Globus pallidus (tissue), 1 donor: ENCODE measurements around the gene NCAPG2.

Source experiments
- DNase-seq: peaks from one replicate; pipeline ENCODE4 v3.0.0-alpha.2; 2015; ENCODE audit warnings: low spot score

The NCAPG2 gene

DNA sequence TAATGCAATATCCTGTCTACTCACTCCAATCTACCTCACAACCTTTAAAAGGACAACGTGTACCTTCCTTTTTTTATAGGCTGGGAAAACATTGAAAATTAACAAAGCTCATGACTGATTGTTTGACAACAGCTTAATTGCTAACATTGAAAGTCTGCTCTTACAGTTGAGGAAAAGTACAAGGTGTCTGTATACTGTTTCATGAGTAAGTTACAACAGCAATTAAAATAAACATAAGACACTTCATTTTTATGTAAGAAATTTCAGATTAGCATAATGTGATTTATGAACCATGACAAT, 28.6 kb upstream of the NCAPG2 start:
- no peak for DNase-seq

DNA sequence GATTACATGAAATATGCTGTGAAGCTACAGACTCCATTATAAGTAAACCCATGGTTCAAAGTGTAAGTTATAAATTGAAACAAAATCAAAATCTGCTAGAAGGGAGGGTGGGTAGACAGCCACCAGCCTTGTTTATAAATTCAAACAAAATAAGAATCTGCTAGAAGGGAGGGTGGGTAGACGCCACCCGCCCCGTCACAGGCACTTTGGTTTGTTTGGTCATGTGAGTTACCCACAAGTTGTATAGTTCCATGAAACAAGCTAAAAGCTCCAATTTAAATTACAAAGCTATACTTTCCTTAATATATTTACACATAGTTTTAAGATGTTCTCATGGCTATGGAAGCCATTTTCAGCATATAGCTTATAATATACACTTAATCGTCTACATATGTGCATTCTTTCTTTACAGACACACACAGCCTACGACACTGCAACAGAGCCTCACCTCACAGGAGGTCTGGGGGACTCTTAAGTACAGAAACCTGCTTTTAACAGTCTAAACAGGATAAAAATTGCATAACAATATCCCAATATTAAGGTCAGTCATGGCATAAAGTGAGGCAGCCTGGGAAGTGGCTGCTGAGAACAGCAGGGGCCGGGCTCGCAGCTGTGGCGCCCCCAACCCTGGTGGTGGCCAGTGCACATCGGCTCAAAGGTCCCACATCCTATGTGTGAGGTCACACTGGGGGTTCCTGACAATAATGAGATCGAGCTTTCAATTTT, 28.1 kb upstream of the NCAPG2 start:
- no peak for DNase-seq

DNA sequence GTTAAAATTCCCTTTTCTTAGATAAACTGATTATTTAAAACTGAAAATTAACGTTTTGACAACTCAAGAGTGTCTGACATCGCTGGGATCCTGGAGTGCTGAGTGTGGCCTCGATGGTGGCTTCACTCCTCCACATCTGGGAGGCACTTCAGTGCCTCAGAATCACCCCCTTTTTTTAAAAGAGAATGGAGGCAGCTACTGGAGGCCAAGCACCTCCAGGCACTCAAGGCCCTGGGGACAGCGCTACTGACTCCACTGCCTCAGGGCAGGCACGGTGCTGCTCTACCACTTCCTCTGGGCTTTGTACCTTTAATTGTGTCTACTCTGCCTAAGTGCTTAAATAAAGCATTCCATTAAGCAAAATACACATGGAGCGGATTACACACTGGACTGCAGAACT, 27.2 kb upstream of the NCAPG2 start:
- no peak for DNase-seq

DNA sequence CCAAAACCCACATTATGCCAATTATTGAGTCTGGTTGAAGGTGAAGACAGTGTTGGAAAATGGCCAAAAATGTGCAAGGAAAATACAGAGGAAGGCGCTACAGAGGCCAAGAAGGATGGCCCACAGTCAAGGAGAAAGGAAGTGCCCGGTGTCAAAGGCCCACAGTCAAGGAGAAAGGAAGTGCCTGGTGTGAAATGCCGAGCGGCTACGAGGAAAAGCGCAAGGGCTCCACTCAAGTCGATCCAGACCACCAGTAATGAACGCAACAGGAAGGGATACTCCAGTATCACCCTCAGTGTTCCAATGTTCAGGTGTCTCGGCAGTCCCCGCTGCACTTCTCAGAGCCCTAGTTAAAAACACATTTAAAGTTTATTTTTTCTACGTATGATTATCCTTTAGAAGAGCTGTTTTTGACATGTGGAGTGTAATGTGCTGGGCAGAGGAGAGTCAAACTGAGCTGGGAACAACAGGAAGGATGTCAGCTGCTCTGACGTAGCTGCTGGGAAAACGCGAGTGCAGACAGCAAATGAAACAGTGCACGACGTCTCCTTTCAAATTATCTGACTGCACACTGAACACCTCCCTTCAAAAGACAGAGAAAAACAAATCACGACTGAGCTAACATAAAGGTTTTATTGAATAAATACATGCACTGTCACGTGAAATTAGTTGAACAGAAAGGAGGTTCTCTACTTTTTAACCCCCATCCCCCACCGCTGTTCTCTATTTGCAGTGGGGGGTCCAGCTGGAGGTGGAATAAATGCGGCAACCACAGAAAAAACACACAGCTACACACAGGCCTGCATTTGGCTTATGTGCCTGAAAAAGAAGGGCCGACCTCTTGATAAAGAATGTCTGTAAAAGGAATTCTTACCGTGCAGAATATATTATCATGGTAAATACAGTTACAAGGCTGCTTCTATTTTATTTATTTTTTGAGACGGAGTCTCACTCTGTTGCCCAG, 26.1 kb upstream of the NCAPG2 start:
- no peak for DNase-seq

DNA sequence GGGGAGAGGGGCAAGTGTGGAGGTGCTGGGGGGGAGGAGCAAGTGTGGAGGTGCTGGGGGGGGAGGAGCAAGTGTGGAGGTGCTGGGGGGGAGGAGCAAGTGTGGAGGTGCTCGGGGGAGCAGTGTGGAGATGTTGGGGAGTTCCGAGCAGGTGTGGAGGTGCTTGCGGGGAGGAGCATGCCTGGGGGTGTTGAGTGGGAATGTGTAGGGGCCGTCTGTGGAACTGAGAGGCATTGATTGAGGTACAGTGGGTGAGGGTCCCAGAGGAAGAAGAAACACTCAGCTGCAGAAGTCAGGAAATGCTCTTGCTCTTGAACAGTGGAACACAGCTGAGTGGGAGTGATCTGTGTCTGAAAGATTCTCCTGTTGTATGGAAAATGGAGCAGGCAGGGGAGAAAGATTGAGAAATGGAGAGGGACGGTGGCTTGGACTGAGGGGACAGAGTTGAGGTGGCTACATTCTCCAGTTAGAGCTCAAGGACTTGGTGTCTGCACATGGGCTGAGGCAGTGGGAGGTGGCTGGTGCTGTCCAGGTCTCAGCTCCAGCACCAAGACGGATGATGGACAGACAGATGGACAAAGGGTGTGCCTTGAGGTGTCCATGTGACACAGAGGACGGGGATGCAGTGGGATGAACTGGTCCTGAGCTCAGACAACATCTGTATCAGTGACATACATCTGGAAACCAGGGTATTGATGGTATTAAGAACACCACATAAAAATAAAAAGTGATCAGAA, 25.2 kb upstream of the NCAPG2 start:
- DNase-seq: no peak

DNA sequence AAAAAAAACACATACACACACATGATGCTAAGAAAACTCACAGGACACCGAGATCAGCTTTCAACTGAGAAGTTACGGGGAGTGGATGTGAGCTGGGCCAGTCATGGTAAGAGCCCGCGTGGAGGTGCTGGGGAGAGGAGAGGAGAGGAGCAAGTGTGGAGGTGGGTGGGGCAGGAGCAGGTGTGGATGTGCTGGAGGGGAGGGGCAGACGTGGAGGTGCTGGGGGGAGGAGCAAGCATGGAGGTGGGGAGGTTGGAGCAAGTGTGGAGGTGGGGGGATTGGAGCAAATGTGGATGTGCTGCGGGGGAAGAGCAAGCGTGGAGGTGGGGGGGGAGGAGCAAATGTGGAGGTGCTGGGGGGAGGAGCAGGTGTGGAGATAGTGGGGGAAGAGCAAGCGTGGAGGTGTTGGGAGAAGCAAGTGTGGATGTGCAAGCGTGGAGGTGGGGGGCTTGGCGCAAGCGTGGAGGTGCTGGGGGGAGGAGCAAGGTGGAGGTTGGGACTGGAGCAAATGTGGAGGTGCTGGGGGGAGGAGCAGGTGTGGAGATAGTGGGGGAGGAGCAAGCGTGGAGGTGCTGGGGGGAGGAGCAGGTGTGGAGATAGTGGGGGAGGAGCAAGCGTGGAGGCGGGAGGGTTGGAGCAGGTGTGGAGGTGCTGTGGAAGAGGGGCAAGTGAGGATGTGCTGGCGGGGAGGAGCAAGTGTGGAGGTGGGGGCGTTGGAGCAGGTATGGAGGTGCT, 24.5 kb upstream of the NCAPG2 start:
- no peak for DNase-seq

DNA sequence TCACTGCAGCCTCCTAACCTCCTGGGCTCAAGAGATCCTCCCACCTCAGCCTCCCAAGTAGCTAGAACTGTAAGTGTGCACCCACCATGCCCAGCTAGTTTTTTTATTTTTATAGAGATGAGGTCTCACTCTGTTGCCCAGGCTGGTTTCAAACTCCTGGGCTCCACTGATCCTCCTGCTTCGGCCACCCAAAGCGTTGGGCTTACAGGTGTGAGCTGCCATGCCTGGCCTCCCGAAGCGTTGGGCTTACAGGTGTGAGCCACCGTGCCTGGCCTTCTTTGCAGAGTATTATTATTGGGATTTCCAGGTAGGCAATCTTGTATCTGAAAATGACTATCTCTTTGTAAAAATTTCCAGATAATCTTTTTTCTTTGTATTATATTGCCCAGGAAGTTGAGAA, 23.1 kb upstream of the NCAPG2 start:
- DNase-seq: no peak

DNA sequence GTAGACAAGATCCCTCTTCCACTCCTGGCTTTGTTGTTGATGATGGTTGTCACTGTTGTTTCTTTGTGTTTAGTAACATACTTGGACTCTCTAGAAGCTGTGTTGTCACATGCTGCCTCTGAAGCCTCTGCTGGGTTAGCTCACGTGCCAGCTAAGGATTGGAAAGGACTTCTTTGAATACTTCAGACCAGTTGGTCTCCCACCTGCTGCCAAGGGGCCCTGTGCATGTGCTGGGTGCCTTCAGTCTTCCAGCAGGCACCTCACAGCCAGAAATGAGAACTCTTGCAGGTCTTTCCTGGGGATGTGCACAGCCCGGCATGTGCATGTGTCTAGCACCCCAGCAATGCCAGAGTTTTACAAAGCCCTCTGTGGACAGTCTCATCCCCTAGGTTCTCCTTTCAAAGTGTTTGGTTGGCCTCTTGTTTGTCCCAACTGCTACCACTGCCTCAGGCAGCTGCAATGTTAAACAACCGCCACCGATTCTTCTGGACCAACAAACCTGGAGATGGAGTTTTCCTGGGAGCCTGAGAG, 21.7 kb upstream of the NCAPG2 start:
- DNase-seq: no peak

DNA sequence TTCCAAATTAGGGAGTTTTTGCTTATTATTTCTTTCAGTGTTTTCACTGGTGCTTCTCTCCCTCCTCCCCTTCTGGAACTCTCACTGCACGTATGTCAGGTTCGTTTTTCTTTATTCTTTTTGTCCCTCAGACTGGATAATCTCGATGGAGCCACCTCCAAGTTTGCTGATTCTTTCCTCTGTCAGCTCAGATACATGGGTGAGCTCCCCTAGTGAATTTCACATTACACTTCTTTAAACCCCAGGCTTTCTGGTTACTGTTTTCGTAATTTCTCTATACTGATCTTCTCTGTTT, 20.8 kb upstream of the NCAPG2 start:
- DNase-seq: no peak

DNA sequence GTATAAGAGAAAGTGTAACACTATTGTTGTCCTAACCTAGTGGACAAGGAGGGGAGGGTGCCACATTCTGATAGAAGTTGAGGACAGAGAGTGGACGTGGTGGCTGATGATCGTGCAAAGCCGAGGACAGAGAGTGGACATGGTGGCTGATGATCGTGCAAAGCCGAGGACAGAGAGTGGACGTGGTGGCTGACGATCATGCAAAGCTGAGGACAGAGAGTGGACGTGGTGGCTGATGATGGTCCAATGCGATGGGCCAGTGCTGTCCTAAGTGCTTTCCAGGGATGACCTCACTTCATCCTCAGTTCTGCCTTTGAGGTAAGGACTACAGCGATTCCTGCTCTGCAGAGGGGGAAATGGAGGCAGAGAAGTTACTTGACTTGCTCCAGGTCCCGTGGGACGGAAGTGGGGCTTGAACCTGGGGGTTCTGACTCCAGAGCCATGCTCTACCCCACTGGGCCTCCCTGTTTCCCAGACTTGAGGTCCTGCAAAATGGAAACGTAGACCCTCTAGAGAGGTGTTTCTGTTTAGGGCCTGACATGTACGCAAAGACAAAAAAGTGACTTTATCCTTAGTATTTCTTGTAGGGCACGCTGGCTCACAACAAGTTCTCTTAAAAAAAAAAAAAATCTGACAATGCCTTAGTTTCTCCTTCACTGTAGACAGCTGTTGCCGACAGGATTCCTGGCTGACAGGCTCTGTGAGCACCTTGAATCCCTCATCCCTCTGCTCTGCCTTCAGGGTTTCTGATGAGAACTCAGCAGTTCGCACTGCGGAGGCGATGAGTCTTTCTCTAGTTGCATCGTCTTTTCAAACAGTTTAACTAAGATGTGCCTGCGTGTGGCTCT, 20.3 kb upstream of the NCAPG2 start:
- no peak for DNase-seq

DNA sequence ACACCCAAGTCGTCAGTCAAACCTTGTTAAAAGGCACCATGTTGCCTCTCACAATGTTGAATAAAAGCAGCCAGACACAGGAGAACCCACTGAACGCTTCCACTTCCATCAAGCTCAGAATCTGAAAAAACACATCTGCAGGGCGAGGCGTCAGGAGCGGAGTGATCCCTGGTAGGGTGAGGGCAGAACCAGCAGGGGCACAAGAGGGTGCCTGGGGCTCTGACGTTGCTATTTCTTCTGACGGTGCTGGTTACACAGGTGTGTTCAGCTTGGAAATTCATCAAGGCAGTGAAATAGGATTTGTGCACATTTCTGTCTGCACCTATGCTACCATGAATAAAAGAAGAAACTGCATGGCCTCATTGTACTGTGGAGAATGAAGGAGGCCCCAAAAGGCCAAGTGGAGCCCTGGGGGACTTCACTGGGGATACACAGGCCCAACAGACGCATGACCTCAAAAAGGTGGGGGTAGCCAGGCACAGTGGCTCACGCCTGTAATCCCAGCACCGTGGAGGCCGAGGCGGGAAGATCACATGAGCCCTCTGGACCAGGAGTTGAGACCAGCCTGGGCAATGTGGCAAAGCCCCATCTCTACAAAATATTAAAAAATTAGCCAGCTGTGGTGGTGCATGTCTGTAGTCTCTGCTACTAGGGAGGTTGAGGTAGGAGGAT, 19.2 kb upstream of the NCAPG2 start:
- no peak for DNase-seq

DNA sequence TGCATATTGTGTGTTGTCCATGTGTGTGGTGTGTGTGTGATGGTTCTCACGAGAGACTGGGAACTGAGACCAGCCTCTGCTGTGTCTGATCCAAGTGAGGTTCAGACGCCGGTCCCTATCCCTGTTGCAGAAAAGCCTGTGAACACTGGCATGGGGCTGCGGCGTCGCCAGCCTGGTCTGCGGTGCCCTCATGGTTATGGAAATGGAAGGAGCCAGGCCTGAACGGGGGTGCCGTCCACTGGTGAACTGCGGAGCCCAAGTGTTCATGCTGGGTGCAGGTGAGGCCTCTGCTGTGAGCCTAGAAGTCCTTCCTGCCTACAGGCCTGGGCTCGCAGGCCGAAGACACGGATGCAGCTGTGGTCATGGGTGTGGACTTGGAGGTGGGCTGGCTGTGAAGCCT, 18.7 kb upstream of the NCAPG2 start:
- no peak for DNase-seq

DNA sequence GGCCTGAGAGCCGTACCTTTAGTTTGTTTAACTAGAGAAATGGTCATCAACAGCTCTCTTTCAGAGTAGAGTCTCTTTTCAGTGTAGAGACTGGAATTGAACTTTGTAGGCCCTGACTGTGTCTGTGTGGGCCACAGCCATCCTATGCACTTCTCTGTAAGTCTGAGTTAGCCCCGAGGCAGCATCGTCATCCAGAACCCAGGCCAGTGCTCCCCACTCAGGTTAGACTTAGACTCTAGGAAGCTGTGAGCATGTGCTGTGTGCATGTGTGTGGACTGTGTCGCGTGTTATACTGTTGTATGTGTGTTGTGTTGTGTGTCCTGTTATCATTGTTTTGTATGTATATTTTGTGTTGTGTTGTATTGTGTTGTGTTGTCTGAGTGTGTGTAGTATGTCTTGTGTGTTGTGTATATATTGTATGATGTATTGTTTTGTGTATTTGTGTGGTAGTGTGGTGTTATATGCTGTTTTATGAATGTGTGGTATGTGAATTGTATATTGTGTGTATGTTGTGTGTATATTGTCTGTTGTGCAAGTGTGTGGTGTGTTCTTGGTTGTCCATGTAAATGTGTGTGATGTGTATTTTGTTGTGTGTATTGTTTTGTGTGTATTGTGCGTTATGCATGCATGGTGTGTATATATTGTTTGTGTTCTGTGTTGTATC, 18.1 kb upstream of the NCAPG2 start:
- no peak for DNase-seq

DNA sequence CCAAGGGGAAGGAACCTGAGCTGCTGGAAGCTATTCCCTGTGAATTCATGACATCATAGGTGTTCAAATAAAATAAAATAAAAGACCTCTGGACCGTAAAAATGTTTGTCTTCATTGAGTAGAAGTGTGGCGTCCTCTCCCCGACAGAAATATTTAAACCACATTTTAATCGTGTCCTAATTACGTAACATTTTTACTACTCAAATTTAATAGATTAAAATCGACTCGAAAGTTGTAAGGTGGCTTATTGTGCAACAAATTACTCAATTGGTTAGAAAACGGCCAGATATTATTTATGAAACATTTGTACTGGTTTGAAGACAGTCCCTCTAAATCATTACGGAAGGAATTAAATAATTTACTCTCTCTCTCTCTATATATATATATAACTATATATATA, 15.5 kb upstream of the NCAPG2 start:
- no peak for DNase-seq

DNA sequence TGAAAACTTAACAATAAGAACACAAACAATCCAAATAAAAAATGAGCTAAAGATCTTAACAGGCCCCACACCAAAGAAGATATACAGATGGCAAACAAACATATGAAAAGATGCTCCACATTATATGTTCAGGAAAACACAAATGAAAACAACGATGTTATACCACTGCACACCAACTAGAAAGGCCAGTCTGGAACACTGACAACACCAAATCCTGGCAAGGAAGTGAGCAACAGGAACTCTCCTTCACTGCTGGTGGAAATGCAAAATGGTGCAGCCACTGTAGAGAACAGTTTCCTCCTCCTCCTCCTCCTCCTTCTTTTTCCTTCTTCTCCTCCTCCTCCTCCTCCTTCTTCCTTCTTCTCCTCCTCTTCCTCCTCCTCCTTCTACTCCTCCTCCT, 12.2 kb upstream of the NCAPG2 start:
- no peak for DNase-seq

DNA sequence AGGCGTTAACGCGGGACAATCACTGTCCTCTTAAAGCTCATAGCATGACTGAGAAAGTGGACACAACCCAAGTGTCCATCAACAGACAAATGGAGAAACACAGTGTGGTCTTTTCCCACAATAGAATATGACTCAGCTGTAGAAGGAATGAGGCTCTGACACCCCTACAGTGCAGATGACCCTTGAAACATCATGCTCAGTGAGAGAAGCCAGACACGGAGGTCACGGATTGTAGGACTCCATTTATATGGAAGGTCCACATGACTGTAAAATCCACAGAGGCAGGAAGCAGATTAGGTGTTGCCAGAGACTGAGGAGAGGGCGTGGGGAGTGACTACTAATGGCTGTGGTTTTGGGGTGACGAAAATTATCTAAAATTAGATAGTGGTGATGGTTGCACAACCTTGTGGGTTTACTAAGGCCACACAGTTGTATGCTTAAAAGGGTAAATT, 6.1 kb upstream of the NCAPG2 start:
- no peak for DNase-seq

DNA sequence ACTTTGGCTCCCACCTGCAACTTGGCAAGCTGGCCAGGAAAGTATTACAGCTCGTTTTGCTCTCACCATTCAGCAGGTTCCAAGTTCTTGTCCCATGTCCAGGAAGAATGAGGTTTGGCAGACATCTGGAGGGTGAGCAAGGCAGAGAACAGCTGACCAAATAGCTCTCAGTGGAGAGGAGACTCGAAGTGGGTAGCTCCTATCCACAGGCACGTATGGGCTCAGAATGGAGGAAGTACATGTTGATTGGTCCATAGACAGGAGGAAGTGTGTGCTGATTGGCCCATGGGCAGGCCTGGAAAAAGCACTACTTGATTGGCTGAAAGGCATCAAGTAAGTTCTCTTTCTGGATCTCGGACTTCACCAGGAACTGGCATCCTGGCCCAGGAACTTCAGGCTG, 3.0 kb upstream of the NCAPG2 start:
- no peak for DNase-seq

DNA sequence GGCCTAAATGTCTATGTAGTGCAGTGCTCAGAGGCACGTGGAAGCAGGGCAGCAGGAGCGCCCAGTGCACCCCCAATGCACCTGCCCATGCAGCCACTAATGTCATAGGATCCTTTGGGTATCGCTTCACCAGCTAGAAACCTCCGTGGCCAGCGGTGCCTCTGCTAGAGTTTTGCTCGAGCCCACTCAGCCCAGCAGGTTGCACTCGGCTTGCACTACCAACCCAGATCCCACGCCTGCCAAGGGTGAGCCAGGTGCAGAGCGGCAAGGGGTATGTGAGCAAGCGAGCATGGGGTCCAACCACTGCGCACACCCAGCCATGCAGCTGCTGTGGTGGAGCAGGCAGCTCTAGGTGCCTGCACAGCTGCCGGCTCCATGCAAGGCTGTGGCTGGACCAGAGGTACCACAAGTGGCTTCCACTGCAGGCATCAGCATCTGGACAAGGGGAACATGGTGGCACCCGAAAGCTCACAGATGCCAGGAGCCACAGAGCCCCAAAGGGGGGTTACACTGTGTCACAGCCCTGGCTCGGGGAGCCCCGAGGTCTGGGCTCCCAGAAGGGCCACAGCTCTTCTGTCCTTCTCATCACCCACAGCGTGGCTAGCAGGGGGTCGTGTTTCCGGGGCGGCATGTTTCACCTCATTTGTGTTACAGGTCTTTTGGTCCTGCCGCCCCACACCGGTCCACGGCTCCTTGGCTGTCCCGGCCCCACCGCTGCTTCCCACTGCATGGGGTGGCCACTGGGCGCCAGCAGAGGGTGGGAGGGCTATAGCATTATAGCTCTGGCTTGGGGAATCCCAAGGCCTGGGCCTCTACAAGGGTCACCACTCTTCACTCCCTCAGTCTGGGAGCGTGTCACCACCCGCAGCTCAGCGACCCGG, 2.3 kb upstream of the NCAPG2 start:
- DNase-seq: no peak

DNA sequence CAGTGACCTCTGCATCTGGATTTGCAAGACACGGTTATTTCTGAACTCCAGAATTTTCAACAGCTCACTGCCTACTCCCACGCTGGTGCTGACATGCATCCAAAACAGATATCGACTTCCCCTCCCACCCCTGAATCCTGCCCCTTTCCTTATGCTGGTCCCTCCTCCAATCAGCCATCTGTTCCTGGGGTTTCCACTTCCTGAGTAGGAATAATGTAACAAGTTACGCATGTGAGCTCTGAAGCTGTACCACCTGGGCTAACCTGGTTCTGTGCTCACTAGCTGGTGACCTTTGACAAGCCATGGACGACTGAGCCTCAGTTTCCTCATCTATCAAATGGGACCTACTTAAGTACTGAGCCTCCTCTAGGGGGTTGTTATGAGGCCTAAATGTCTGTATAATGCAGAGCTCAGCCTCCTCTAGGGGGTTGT, 1.7 kb upstream of the NCAPG2 start:
- DNase-seq: no peak
